AG08395 (cell line): ENCODE measurements around the gene OXCT2.
A peak's percentile ranks its signal among the peaks of the same experiment; 100 is the strongest.

Experiments used
- DNase-seq: peaks from one replicate; pipeline ENCODE4 v3.0.0; 2012; ENCODE audit warnings: mixed read lengths, low spot score

The OXCT2 gene

DNA sequence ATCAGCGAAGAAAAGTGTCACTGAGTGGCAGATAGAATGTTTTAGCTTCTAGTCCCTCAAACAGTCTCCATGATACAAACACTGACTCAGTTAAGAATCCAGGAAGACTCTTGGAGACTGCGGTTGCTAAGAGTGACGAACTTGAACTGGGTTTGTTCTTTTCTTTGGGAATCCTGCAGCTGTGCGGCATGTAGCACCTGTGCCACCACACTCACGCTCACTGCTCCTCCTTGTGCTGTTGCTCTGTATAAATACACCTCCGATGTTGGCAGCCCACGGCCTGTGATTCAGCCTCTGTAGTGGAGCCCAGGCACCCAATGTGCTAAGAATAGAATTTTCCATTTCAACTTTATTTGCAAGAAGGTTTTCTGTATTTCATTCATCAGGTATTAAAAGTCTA lies 38.0 kb downstream of the OXCT2 start:
- DNase-seq: no peak

DNA sequence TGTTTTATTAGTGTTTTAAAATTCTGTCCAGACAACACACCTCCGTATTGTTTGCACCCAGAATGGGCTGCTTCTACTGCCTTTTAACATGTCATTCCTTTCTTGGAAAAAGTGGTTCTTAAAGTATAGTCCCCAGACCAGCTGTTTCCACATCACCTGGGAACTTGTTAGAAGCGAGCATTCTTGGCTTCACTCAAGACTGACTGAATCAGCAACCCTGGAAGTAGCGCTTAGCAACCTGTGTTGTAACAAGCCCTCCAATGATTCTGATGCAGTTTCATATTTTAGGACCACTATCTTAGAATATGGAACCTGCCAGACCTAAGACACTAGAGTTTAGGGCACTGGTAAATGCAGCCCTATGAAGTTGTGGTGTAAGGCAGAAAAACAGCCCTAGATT lies 38.4 kb downstream of the OXCT2 start:
- no peak for DNase-seq

DNA sequence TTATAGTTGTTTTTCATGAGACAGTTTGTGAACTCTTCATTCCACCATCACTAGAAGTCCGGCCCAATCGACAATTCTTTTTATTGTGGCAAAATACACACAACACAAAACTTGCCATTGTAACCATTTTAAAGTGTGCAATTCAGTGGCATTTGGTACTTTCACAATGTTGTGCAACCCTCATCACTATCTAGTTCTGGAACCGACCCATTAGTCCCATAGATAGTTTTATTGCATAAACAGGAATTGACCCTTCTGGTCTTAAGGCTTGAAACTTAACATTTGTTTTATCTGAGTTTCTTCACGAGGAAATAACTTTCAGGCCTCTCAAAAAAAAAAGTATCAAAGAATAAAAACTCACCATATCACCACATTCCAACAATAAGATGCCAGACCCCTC lies 41.3 kb downstream of the OXCT2 start:
- no peak for DNase-seq

DNA sequence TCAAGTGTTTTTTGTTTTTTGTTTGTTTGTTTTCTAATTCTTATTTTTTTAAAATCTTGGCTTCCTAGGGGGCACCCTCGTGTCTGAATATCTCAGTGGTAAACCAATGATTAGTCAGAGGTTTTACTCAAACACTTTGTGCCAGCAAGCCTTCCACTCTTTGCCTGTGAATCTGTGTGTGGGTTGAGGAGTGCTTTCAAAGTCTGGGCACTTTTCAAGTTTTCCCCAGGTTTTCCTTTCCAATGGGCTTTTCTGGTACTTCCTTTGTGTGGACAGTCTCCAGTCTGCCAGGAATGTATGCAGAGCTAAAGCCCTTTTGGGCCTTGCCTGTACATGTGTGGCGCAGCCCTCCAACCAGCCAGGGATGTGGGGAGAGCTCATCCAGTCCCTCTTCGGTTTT lies 42.1 kb downstream of the OXCT2 start:
- DNase-seq: peak; percentile 40

DNA sequence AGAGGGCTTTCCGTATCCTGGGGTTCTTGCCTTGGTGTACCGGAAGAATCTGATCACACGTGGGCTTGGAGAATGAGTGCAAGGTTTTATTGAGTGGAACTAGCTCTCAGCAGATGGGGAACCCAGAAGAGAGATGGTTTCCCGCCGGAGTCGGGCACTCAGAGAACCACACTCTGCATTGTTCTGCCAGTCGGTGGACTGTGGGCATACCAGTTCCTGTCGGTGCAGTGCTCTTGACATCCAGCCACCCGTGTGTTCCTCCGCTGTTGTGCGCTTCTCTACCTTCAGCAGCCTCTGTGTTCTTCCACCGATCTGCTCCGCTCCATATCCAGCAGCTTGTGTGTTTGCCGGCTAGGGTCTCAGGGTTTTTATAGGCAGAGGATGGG lies 43.2 kb downstream of the OXCT2 start:
- no peak for DNase-seq

DNA sequence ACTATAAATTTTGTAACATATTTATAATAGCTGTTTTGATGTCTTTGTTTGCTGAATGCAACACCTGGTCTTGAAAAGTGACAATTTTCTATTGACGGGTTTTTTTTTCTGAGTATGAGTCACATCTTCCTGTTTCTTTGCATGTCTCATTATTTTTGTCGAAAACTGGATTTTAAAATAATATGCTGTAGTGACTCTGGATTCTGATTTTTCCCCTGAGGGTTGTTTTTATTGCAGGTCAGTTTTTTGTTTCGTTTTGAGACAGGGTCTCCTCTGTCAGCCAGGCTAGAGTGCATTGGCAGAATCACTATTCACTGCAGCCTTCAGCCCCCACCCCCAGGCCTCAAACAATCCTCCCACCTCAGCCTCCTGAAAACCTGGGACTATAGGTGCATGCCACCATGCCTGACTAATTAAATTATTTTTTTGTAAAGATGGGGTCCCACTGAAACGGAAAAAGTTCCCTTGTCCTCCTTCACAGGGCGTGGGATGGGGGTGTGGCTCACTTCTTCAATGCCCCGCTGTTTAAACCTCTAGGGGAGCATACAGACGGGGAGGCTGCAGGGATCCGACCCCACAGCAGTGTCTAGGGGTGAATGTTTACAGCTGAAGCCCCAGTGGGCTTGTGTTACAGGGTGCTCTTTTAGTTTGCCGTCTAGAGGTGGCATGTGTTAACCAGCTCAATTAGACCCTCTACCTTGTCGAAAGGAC lies 43.8 kb downstream of the OXCT2 start:
- DNase-seq: no peak

DNA sequence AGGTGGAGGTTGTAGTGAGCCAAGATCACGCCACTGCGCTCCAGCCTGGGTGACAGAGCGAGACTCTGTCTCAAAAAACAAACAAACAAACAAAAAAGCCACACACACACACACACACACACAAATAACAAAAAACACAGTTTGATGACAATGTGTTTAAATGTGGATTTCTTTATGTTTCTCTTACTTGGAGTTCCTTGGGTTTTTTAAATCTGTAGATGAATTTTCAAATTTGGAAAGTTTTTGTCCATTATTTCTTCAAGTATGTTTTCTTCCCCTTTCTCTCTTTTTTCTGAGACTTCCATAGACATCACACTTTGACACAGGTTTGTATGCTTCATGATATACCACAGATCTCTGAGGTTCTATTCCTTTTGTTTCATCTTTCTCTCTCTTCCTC lies 44.5 kb downstream of the OXCT2 start:
- DNase-seq: no peak

DNA sequence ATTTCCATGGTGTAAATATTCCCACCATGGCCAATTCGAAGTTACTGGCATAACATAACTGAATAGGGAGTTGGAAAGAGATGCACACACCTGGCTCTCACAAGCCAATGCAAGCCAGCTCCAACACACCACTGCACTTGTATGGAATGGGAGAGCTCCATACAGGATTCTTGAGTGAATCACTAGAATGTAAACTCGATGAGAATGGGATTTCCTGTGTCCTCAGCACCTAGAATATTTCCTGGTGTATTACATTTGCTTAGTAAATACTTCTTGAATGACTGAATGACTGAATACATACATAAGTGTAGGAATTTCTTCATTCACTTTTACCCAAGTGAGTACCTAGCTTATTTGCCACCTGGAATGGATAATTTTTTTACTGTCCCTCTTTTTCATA lies 48.7 kb downstream of the OXCT2 start:
- no peak for DNase-seq

DNA sequence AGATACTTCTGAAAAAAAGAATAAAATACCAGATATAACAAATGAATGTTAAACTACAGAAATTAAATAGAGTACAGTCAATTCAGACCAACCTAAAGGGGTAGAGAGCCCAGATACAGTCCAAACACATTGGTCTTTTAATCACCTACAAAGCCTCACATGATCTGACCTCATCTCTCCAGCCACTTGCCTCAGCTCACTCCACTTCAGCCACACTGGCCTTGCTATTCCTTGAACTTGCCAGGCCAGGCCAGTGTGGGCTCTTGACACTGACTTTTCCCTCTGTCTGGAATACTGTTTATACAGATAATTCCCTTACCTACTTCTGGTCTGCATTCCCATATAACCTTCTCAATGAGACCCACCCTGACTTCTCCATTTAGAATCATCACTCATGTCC lies 49.5 kb downstream of the OXCT2 start:
- no peak for DNase-seq

DNA sequence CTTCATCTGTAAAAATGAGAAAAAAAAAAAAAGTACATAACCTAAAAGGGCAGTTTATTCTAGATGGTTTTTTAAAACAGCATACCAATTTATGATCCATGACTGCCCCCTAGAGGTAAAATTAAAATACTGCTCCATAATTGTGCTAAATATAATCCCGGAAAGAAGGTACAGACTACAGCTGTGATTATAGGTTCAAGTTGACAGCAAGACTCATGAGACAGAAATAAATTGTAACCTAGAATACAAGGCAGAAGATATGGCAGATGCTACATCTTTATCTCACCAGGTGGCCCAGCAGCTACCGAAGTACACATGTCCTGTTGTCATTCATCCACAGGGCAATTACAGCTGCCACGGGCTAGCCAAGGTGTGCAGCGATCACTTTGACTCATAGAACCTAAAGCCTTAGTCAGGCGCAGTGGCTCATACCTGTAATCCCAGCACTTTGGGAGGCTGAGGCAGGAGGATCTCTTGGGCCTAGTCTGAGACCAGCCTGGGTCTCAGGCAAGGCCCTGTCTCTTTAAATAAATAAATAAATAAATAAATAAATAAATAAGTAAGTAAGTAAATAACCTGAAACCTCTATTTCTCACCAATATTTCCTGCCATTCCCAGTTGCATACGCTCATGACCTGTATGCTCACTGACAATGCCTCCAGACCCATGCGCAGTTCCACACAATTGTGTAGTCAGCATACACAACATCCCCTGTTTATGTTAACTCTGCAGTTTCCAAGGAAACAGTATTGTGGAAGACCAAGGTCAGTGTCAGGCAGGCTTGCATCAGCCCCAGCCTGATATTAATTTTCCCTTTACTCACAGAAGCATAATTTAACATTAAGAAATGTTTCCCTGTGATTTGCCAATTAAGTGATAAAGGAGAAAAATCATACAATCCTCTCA lies 50.8 kb downstream of the OXCT2 start:
- DNase-seq: peak; percentile 65
